K562 (cell line): ENCODE results near the gene RNMT. TPM values are rescaled to one million over a fixed set of nuclear protein-coding genes. Genes with fewer than 3 reads are reported as not detected.

Source experiments
- ATAC-seq: fragments of 200-7000 bp; cut with Tn5 transposase; 3 replicates; pipeline ENCODE4 v1.9.1; 2020; ENCODE audit warnings: moderate library complexity
- BruUV-seq: library from RNA; stranded (reverse); fragments of 400-500 nt; replicated peaks from 2 replicates; lab custom pipeline; 2021; lab: Mats Ljungman, UMichigan
- CTCF ChIA-PET: fragments of 300-600 bp; formaldehyde crosslinking; extraction: SDS; loops from one replicate; lab custom pipeline; 2021; ENCODE audit warnings: low intra/inter-chr PET ratio; lab: Yijun Ruan, JAX
- POLR2A ChIA-PET: fragments of 300-600, 350-650 bp; sonication (Branson Sonifier 250); formaldehyde crosslinking; extraction: SDS; loops from one replicate; lab custom pipeline; 2021; ENCODE audit warnings: antibody characterized with exemption, inconsistent platforms; lab: Yijun Ruan, JAX
- DNase-seq, 4 experiments: peaks; one replicate each; pipeline versions ENCODE4 v3.0.0 to v3.0.0-alpha.2; 2011 to 2018; ENCODE audit warnings: low spot score in 3 of 4, mixed read lengths in 3 of 4; ENCODE audit errors: extremely low read depth in 1 of 4
- FAIRE-seq: peaks from 2 replicates; lab custom pipeline; 2011; peaks lifted over from hg19 to GRCh38; lab: Jason Lieb, UNC
- H2AFZ ChIP-seq: 2 replicates; pipeline ENCODE4 v1.6.0; 2011; ENCODE audit warnings: low read depth, low read length, control low read depth, inconsistent platforms
- H3K27ac ChIP-seq: fragments of 200-600 bp; 3 replicates; pipeline ENCODE4 v1.8.0; 2011; ENCODE audit warnings: low read depth, mild to moderate bottlenecking, control low read depth, inconsistent platforms, low read length, moderate library complexity, mixed read lengths; ENCODE audit errors: extremely low read depth
- H3K27me3 ChIP-seq, 2 experiments: fragments of 300-600 bp in 1 of 2; 2 replicates in 1 of 2; 3 replicates in 1 of 2; pipeline versions ENCODE4 v1.6.0 to v1.8.0; 2011; ENCODE audit warnings: inconsistent platforms in 2 of 2, low read length in 2 of 2, mild to moderate bottlenecking in 1 of 2, mixed read lengths in 1 of 2, moderate library complexity in 1 of 2; ENCODE audit not compliant: control insufficient read depth in 2 of 2, insufficient read depth in 2 of 2
- H3K36me3 ChIP-seq: fragments of 300-600 bp; 3 replicates; pipeline ENCODE4 v1.8.0; 2011; ENCODE audit warnings: mild to moderate bottlenecking, low read length, inconsistent platforms; ENCODE audit not compliant: control insufficient read depth, insufficient read depth
- H3K4me1 ChIP-seq, 2 experiments: fragments of 200-600 bp in 1 of 2; replicated peaks in 1 of 2; 2 replicates in 1 of 2; 3 replicates in 1 of 2; pipeline versions ENCODE4 v1.5.1 to v1.8.0; 2011; ENCODE audit warnings: inconsistent platforms in 2 of 2, low read length in 2 of 2, mild to moderate bottlenecking in 1 of 2, mixed read lengths in 1 of 2, moderate library complexity in 1 of 2; ENCODE audit not compliant: control insufficient read depth in 2 of 2, insufficient read depth in 2 of 2
- H3K4me2 ChIP-seq: 2 replicates; pipeline ENCODE4 v1.6.1; 2011; ENCODE audit warnings: low read length, control low read depth, inconsistent platforms, mixed read lengths; ENCODE audit not compliant: insufficient read depth
- H3K4me3 ChIP-seq: fragments of 200-600 bp; sonication (generic), shearing (Covaris generic); 2 replicates; pipeline ENCODE4 v1.5.1; 2016; ENCODE audit warnings: control low read depth, inconsistent platforms
- H3K79me2 ChIP-seq: fragments of 200-600 bp; 3 replicates; pipeline ENCODE4 v1.8.0; 2011; ENCODE audit warnings: low read length, inconsistent platforms; ENCODE audit not compliant: control insufficient read depth, insufficient read depth
- H3K9ac ChIP-seq, 2 experiments: 2 replicates each; pipeline versions ENCODE4 v1.6.0 to v1.6.1; 2011; ENCODE audit warnings: low read depth in 2 of 2, low read length in 2 of 2, control low read depth in 1 of 2, inconsistent platforms in 1 of 2, mild to moderate bottlenecking in 1 of 2, mixed read lengths in 1 of 2; ENCODE audit not compliant: insufficient read depth in 1 of 2
- H3K9me1 ChIP-seq: one replicate; pipeline ENCODE4 v1.6.0; 2011; ENCODE audit warnings: inconsistent platforms, mild to moderate bottlenecking, low read length, moderate library complexity; ENCODE audit not compliant: control insufficient read depth, insufficient read depth
- H3K9me3 ChIP-seq: replicated peaks from 2 replicates; pipeline ENCODE4 v1.5.1; 2011; ENCODE audit warnings: low read depth, low read length, inconsistent platforms; ENCODE audit not compliant: control insufficient read depth, insufficient read depth
- H4K20me1 ChIP-seq: replicated peaks from 2 replicates; pipeline ENCODE4 v1.6.1; 2011; ENCODE audit warnings: low read length, inconsistent platforms, mixed read lengths; ENCODE audit not compliant: control insufficient read depth, insufficient read depth
- ARNT ChIP-seq, 2 experiments: fragments of 450-650 bp; IDR thresholded peaks; 2 replicates each; pipeline ENCODE4 v1.6.1; 2016; ENCODE audit warnings: mild to moderate bottlenecking in 1 of 2
- HSF4 ChIP-seq: fragments of 250-450 bp; sonication (Bioruptor Pico); IDR thresholded peaks from 2 replicates; pipeline ENCODE4 v2.1.2; 2022; ENCODE audit warnings: mild to moderate bottlenecking, moderate library complexity, borderline replicate concordance
- RAD21 ChIP-seq, 2 experiments: fragments of 250-450 bp in 1 of 2; fragments of 450-650 bp in 1 of 2; sonication (Bioruptor Pico) in 1 of 2; formaldehyde crosslinking in 1 of 2; IDR thresholded peaks in 1 of 2; conservative IDR thresholded peaks in 1 of 2; 2 replicates each; pipeline versions ENCODE4 v1.4.0 to v1.8.0; 2020 to 2022; ENCODE audit warnings: mild to moderate bottlenecking in 2 of 2, moderate library complexity in 1 of 2
- WGBS: fragments of 100-300 bp; shearing (Covaris generic); methylation state at CpG from one replicate; pipeline ENCODE4 v1.1.6; 2016; ENCODE audit warnings: low coverage, mixed read lengths; ENCODE audit not compliant: insufficient coverage; ENCODE audit errors: missing lambda C conversion rate; 5-methylcytosine and 5-hydroxymethylcytosine counted together
- in situ Hi-C: fragments of 300-500 bp; cut with MboI; formaldehyde crosslinking; loops from 4 replicates; pipeline ENCODE4 v1.15.0; 2018; ENCODE audit warnings: inconsistent platforms, mixed read lengths
- intact Hi-C: fragments of 100-400 bp; cut with micrococcal nuclease; formaldehyde crosslinking; loops from 2 replicates; pipeline ENCODE4 v1.14.2; 2022
- polyA plus RNA-seq, 8 experiments: library from polyadenylated mRNA; depleted of rRNA in 4 of 8; stranded (reverse) in 5 of 8; unstranded in 3 of 8; fragments of >200 nt; fragmentation: Nextera tagmentation in 2 of 8; fragmentation: Illumina TruSeq in 1 of 8; extraction: Ambion mirVana in 2 of 8; extraction: Trizol in 1 of 8; gene quantifications; 2 replicates each; pipeline versions ENCODE4 v1.2.1 to v1.2.3, GENCODE V29; 2011 to 2014; ENCODE audit warnings: inconsistent platforms in 1 of 8, missing spikeins in 1 of 8
- total RNA-seq, 7 experiments: library from RNA; depleted of rRNA in 6 of 7; stranded (reverse); fragments of >200 nt in 6 of 7; fragmentation: Illumina TruSeq in 2 of 7; extraction: Trizol in 2 of 7; gene quantifications; 2 replicates each; pipeline versions ENCODE4 v1.2.1 to v1.2.3, GENCODE V29; 2011 to 2021; ENCODE audit warnings: low replicate concordance in 1 of 7
- TF ChIP-seq, protein P1 (sequence below), 3 experiments: IDR thresholded peaks in 2 of 3; conservative IDR thresholded peaks in 1 of 3; 2 replicates each; pipeline ENCODE4 v1.5.1; 2011 to 2012; ENCODE audit warnings: low read length in 3 of 3, mild to moderate bottlenecking in 3 of 3, control low read depth in 2 of 3, improper control_type of control experiment in 1 of 3, inconsistent platforms in 1 of 3, low read depth in 1 of 3, mixed read lengths in 1 of 3, moderate library complexity in 1 of 3; ENCODE audit not compliant: insufficient read depth in 2 of 3

The RNMT gene
- total and polyA plus RNA-seq, 9 of the 15 experiments (the other 6 are each of a cell fraction or from before 2014, with no cell fraction given), result 20.2 to 63.4 (median 34.1) TPM

- no peak overlapping the region for H3K9ac ChIP-seq
- H3K4me2 ChIP-seq, result no peak overlapping the region
- H3K9me3 ChIP-seq, result no peaks in the 10 kb centered on the region
- 58% methylated on average over 5 of the region's 5 CpGs for WGBS
- ChIA-PET CTCF (no interaction called here), POLR2A (no interaction called here)
- no TSS peak for BruUV-seq
- intact Hi-C loops (no loop called here), in situ Hi-C loops (no loop called here)
- peaks cover 16% of the 10 kb centered on the region; the same call in 2 of the 3 replicates for H3K36me3 ChIP-seq
- peaks cover 3% of the 10 kb centered on the region; the same call in 1 of the 2 replicates for H4K20me1 ChIP-seq
- no peaks in the 10 kb centered on the region for H3K9me1 ChIP-seq
- no peak overlapping the region for H3K27ac ChIP-seq
- no peak for TF ChIP-seq HSF4 (CRISPR knock-in tag)
- TF ChIP-seq, protein P1, sequence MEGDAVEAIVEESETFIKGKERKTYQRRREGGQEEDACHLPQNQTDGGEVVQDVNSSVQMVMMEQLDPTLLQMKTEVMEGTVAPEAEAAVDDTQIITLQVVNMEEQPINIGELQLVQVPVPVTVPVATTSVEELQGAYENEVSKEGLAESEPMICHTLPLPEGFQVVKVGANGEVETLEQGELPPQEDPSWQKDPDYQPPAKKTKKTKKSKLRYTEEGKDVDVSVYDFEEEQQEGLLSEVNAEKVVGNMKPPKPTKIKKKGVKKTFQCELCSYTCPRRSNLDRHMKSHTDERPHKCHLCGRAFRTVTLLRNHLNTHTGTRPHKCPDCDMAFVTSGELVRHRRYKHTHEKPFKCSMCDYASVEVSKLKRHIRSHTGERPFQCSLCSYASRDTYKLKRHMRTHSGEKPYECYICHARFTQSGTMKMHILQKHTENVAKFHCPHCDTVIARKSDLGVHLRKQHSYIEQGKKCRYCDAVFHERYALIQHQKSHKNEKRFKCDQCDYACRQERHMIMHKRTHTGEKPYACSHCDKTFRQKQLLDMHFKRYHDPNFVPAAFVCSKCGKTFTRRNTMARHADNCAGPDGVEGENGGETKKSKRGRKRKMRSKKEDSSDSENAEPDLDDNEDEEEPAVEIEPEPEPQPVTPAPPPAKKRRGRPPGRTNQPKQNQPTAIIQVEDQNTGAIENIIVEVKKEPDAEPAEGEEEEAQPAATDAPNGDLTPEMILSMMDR (IDR thresholded peaks at IDR 0.05 in 2 of 3, conservative IDR thresholded peaks at IDR 0.05 in 1 of 3; ENCODE audit: insufficient read depth in 2 of 3, low read depth in 1 of 3, low read length in 3 of 3), result peak in 2 of 3 experiments; percentile 38 to 61; a peak in 2 of 6 replicates
- peak in 1 of 2 experiments; percentile 16; a peak in 1 of 4 replicates for TF ChIP-seq RAD21 (CRISPR knock-in tag; conservative IDR thresholded peaks at IDR 0.05 in 1 of 2, IDR thresholded peaks at IDR 0.05 in 1 of 2)
- TF ChIP-seq ARNT (IDR thresholded peaks at IDR 0.05), result no peak
- H3K79me2 ChIP-seq, result peaks cover 73% of the 10 kb centered on the region
- no peak for FAIRE-seq
- no peak overlapping the region for H2AFZ ChIP-seq
- H3K27me3 ChIP-seq, result no peaks in the 10 kb centered on the region
- peak; percentile 96 for ATAC-seq
- H3K4me1 ChIP-seq, result no peaks in the 10 kb centered on the region
- no peak overlapping the region for H3K4me3 ChIP-seq
- peak in 3 of 4 experiments; percentile 22 to 39 (median 24) for DNase-seq
Measured at GRCh38 chr18:13680612-13681011, 45.9 kb upstream of the RNMT start.
